Measurements from ENCODE around the gene NLRX1. TPM values are rescaled to one million over a fixed set of nuclear protein-coding genes. Genes with fewer than 3 reads are reported as not detected.
"Not testable (repeated sequence)": the region's sequence is repeated elsewhere in the genome, so short reads cannot be mapped to it uniquely, and the experiment has no call there.

Gene NLRX1
- total RNA-seq, 1 donor from 2014 or later, result 10.2 TPM

DNA sequence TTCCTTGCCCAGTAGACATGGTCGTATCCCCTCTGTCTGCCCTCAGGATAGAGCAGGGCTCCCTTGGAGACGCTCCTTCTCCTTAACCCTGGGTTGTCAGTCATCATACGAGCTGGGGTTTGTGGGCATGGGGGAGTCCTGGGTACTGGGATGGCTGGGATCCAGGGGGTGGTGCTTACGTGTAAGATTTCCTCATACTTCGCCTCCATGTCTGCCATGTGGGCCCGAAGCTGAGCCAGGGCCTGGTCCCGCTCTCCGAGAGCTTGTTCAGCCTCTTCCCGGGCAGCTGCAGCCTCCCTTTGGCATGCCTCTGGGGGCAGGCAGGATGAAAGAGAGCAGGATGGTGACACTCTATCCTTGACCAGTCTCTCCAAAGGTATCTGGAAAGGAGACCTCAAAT is 22.0 kb downstream of the NLRX1 start:
- peaks cover 11% of the 10 kb centered on the region for H3K4me1 Mint-ChIP-seq
- no peak for DNase-seq (ENCODE audit: low spot score)
- H3K27ac Mint-ChIP-seq, result no peak overlapping the region
- Histone ChIP-seq H2AFZ (replicated peaks) (no peak overlapping the region), H4K20me1 (ENCODE audit: low read depth) (no peaks in the 10 kb centered on the region), H3K9me3 (ENCODE audit: low read depth) (no peaks in the 10 kb centered on the region), H3K4me3 (no peak overlapping the region), H3K27ac (no peak overlapping the region), H3K79me2 (ENCODE audit: low read depth) (no peaks in the 10 kb centered on the region), H3K4me1 (no peaks in the 10 kb centered on the region), H3F3A (ENCODE audit: low read depth) (no peaks in the 10 kb centered on the region), H3K27me3 (no peaks in the 10 kb centered on the region), H3K36me3 (no peaks in the 10 kb centered on the region), H3K4me2 (no peak overlapping the region), H3K9ac (no peak overlapping the region)
- TF ChIP-seq EZH2phosphoT487 (IDR thresholded peaks at IDR 0.05) (no peak), EZH2 (IDR thresholded peaks at IDR 0.05) (no peak)
- TF ChIP-seq, protein P1, sequence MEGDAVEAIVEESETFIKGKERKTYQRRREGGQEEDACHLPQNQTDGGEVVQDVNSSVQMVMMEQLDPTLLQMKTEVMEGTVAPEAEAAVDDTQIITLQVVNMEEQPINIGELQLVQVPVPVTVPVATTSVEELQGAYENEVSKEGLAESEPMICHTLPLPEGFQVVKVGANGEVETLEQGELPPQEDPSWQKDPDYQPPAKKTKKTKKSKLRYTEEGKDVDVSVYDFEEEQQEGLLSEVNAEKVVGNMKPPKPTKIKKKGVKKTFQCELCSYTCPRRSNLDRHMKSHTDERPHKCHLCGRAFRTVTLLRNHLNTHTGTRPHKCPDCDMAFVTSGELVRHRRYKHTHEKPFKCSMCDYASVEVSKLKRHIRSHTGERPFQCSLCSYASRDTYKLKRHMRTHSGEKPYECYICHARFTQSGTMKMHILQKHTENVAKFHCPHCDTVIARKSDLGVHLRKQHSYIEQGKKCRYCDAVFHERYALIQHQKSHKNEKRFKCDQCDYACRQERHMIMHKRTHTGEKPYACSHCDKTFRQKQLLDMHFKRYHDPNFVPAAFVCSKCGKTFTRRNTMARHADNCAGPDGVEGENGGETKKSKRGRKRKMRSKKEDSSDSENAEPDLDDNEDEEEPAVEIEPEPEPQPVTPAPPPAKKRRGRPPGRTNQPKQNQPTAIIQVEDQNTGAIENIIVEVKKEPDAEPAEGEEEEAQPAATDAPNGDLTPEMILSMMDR (IDR thresholded peaks at IDR 0.05), result no peak
- H3K9me3 Mint-ChIP-seq, result no peaks in the 10 kb centered on the region
- no peaks in the 10 kb centered on the region for H3K36me3 Mint-ChIP-seq
- peaks cover 10% of the 10 kb centered on the region for H3K27me3 Mint-ChIP-seq (ENCODE audit: insufficient read depth, low read depth)
- no peak overlapping the region for H3K4me3 Mint-ChIP-seq

DNA sequence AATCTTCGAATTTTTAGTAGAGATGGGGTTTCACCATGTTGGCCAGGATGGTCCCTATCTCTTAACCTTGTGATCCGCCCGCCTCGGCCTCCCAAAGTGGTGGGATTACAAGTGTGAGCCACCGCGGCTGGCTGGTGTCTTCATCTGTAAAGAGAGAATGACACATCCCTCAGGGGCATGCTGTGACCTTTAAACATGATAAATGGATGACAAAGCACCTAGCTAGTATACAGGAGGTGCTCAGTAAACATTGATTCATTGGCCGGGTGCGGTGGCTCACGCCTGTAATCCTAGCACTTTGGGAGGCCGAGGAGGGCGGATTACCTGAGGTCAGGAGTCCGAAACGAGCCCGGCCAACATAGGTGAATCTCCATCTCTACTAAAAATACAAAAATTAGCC is 22.7 kb downstream of the NLRX1 start:
- not testable (repeated sequence) for H3K36me3 ChIP-seq; H3K27ac Mint-ChIP-seq; H3K4me1 ChIP-seq; H3K9me3 Mint-ChIP-seq; H3K4me2 ChIP-seq; H2AFZ ChIP-seq (replicated peaks); H3K36me3 Mint-ChIP-seq; H4K20me1 ChIP-seq (ENCODE audit: low read depth); H3K4me3 Mint-ChIP-seq; H3K27me3 ChIP-seq; H3K9me3 ChIP-seq (ENCODE audit: low read depth); H3K27ac ChIP-seq; H3K4me3 ChIP-seq; H3K27me3 Mint-ChIP-seq (ENCODE audit: insufficient read depth, low read depth); H3F3A ChIP-seq (ENCODE audit: low read depth); H3K9ac ChIP-seq; H3K79me2 ChIP-seq (ENCODE audit: low read depth); DNase-seq (ENCODE audit: low spot score); H3K4me1 Mint-ChIP-seq

DNA sequence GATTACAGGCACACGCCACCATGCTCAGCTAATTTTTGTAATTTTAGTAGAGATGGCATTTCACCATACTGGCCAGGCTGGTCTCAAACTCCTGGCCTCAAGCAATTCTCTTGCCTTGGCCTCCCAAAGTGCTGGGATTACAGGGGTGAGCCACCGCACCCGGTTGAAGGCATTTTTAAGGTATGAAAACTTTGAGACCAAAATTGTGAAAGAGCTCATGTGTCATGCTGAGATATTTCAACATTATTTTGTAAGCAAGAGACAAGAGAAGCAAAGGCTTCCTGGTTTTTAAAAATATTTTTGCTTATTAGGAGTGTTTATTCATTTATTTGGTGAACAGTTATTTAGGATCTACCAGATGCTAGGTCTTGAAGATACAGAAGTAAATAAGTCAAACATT is 23.6 kb downstream of the NLRX1 start:
- Mint-ChIP-seq H3K27ac (no peak overlapping the region), H3K4me3 (no peak overlapping the region)
- TF ChIP-seq EZH2 (IDR thresholded peaks at IDR 0.05) (no peak), EZH2phosphoT487 (IDR thresholded peaks at IDR 0.05) (no peak)
- TF ChIP-seq, protein P1 (IDR thresholded peaks at IDR 0.05), result no peak

DNA sequence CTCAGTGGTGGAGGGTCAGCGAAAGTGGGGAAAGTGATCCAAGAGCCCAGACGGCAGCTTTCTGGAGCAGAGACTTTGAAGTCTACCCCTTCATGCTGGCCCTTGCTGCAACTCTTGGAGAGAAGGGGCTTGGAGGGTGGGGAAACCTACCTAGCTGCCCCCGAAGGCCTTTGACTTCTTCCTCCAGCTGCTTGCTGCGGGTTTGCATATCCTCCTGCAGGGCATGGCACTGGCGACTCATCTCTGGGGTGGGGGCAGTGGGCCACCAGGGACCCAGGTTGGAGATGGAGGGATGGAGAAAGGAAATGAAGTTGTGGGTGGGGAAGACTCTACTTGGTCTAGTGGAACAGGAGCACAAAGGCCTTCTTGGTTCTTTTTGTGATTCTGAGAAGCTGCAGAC is 24.5 kb downstream of the NLRX1 start:
- no peak for DNase-seq (ENCODE audit: low spot score)
- Histone ChIP-seq H3F3A (ENCODE audit: low read depth) (no peaks in the 10 kb centered on the region), H3K27me3 (no peaks in the 10 kb centered on the region)

More for the DNA sequence above, 23.6 kb downstream of the NLRX1 start:
- Histone ChIP-seq H3K4me1 (no peaks in the 10 kb centered on the region), H2AFZ (replicated peaks) (no peak overlapping the region), H3K4me2 (no peak overlapping the region), H3K4me3 (no peak overlapping the region), H3K79me2 (ENCODE audit: low read depth) (no peaks in the 10 kb centered on the region), H3K36me3 (no peaks in the 10 kb centered on the region), H3K9ac (no peak overlapping the region), H3F3A (ENCODE audit: low read depth) (no peaks in the 10 kb centered on the region), H3K27ac (no peak overlapping the region), H3K27me3 (no peaks in the 10 kb centered on the region), H3K9me3 (ENCODE audit: low read depth) (no peaks in the 10 kb centered on the region), H4K20me1 (ENCODE audit: low read depth) (no peaks in the 10 kb centered on the region)
- Mint-ChIP-seq H3K36me3 (no peaks in the 10 kb centered on the region), H3K9me3 (no peaks in the 10 kb centered on the region), H3K4me1 (no peaks in the 10 kb centered on the region), H3K27me3 (ENCODE audit: insufficient read depth, low read depth) (peaks cover 9% of the 10 kb centered on the region)
- DNase-seq (ENCODE audit: low spot score), result no peak

More for the DNA sequence above, 24.5 kb downstream of the NLRX1 start:
- Histone ChIP-seq H3K36me3 (no peaks in the 10 kb centered on the region), H3K9ac (no peak overlapping the region), H3K27ac (no peak overlapping the region), H3K79me2 (ENCODE audit: low read depth) (no peaks in the 10 kb centered on the region), H3K4me3 (no peak overlapping the region), H4K20me1 (ENCODE audit: low read depth) (no peaks in the 10 kb centered on the region), H3K4me2 (no peak overlapping the region), H3K9me3 (ENCODE audit: low read depth) (no peaks in the 10 kb centered on the region), H3K4me1 (no peaks in the 10 kb centered on the region), H2AFZ (replicated peaks) (no peak overlapping the region)
- TF ChIP-seq, protein P1 (IDR thresholded peaks at IDR 0.05), result no peak
- TF ChIP-seq EZH2phosphoT487 (IDR thresholded peaks at IDR 0.05) (no peak), EZH2 (IDR thresholded peaks at IDR 0.05) (no peak)
- Mint-ChIP-seq H3K4me1 (no peaks in the 10 kb centered on the region), H3K27me3 (ENCODE audit: insufficient read depth, low read depth) (peaks cover 9% of the 10 kb centered on the region), H3K36me3 (no peaks in the 10 kb centered on the region), H3K9me3 (no peaks in the 10 kb centered on the region), H3K4me3 (no peak overlapping the region), H3K27ac (no peak overlapping the region)
